Liver (tissue), 9 donors: ENCODE measurements around the gene PTPRN2. TPM values are rescaled to one million over a fixed set of nuclear protein-coding genes. Genes with fewer than 3 reads are reported as not detected.

ENCODE experiments used
- DNase-seq: peaks from one replicate; pipeline ENCODE4 v3.0.0-alpha.2; 2017; ENCODE audit warnings: low spot score
- H3K27ac ChIP-seq, 2 donors: one replicate each; pipeline ENCODE4 v1.7.0; 2013; ENCODE audit warnings: inconsistent platforms in 2 of 2, low read length in 2 of 2, control low read depth in 1 of 2, low read depth in 1 of 2, mild to moderate bottlenecking in 1 of 2
- H3K27me3 ChIP-seq, 4 donors: one replicate each; pipeline versions ENCODE4 v1.6.1 to v1.7.0; 2013; ENCODE audit warnings: low read length in 3 of 4, inconsistent platforms in 1 of 4, mild to moderate bottlenecking in 1 of 4, moderate library complexity in 1 of 4; ENCODE audit not compliant: control insufficient read depth in 4 of 4, insufficient read depth in 4 of 4
- H3K36me3 ChIP-seq, 4 donors: one replicate each; pipeline versions ENCODE4 v1.6.1 to v1.7.0; 2013; ENCODE audit warnings: low read length in 3 of 4, mild to moderate bottlenecking in 3 of 4, low read depth in 1 of 4, moderate library complexity in 1 of 4; ENCODE audit not compliant: control insufficient read depth in 4 of 4, insufficient read depth in 3 of 4
- H3K4me1 ChIP-seq, 4 donors: one replicate each; pipeline versions ENCODE4 v1.6.1 to v1.7.0; 2013; ENCODE audit warnings: low read length in 3 of 4, mild to moderate bottlenecking in 3 of 4, moderate library complexity in 1 of 4; ENCODE audit not compliant: control insufficient read depth in 4 of 4, insufficient read depth in 4 of 4
- H3K4me3 ChIP-seq, 3 donors: one replicate each; pipeline versions ENCODE4 v1.6.1 to v1.7.0; 2013; ENCODE audit warnings: low read length in 3 of 3, control low read depth in 1 of 3, low read depth in 1 of 3, mild to moderate bottlenecking in 1 of 3
- H3K9ac ChIP-seq, 2 donors: one replicate each; pipeline ENCODE4 v1.7.0; 2013; ENCODE audit warnings: low read length in 2 of 2, mild to moderate bottlenecking in 2 of 2, moderate library complexity in 2 of 2, control low read depth in 1 of 2, low read depth in 1 of 2
- H3K9me3 ChIP-seq, 4 donors: one replicate each; pipeline versions ENCODE4 v1.6.1 to v1.7.0; 2013; ENCODE audit warnings: low read length in 3 of 4; ENCODE audit not compliant: control insufficient read depth in 4 of 4
- ATF3 ChIP-seq: IDR thresholded peaks from 2 replicates; pipeline ENCODE4 v1.6.1; 2016; ENCODE audit warnings: antibody characterized with exemption
- CTCF ChIP-seq: fragments of 150-350 bp; IDR thresholded peaks from 2 replicates; pipeline ENCODE4 v1.5.1; 2017; ENCODE audit warnings: improper control_type of control experiment, low read depth, low read length; ENCODE audit not compliant: missing input control
- EGR1 ChIP-seq, 2 donors: IDR thresholded peaks; 2 replicates each; pipeline ENCODE4 v1.6.1; 2016 to 2018; ENCODE audit warnings: antibody characterized with exemption in 2 of 2, low read depth in 2 of 2
- FOXA1 ChIP-seq: IDR thresholded peaks from 2 replicates; pipeline ENCODE4 v1.6.1; 2016; ENCODE audit warnings: antibody characterized with exemption
- GABPA ChIP-seq, 2 donors: IDR thresholded peaks in 1 of 2; conservative IDR thresholded peaks in 1 of 2; 2 replicates each; pipeline ENCODE4 v1.6.1; 2016; ENCODE audit warnings: antibody characterized with exemption in 2 of 2, mild to moderate bottlenecking in 1 of 2, moderate library complexity in 1 of 2
- HNF4A ChIP-seq, 2 donors: conservative IDR thresholded peaks; 2 replicates each; pipeline ENCODE4 v1.6.1; 2016; ENCODE audit warnings: antibody characterized with exemption in 2 of 2, mild to moderate bottlenecking in 2 of 2
- HNF4G ChIP-seq: IDR thresholded peaks from 2 replicates; pipeline ENCODE4 v1.6.1; 2016; ENCODE audit warnings: antibody characterized with exemption
- JUND ChIP-seq, 2 donors: IDR thresholded peaks; 2 replicates each; pipeline ENCODE4 v1.6.1; 2016; ENCODE audit warnings: antibody characterized with exemption in 2 of 2
- MAX ChIP-seq: IDR thresholded peaks from 2 replicates; pipeline ENCODE4 v1.6.1; 2016; ENCODE audit warnings: antibody characterized with exemption
- NR2F2 ChIP-seq: IDR thresholded peaks from 2 replicates; pipeline ENCODE4 v1.6.1; 2016; ENCODE audit warnings: antibody characterized with exemption
- RAD21 ChIP-seq, 2 donors: IDR thresholded peaks; 2 replicates each; pipeline ENCODE4 v1.6.1; 2016; ENCODE audit warnings: antibody characterized with exemption in 2 of 2, mild to moderate bottlenecking in 2 of 2
- REST ChIP-seq: IDR thresholded peaks from 2 replicates; pipeline ENCODE4 v1.6.1; 2016; ENCODE audit warnings: antibody characterized with exemption, mild to moderate bottlenecking
- RXRA ChIP-seq, 2 donors: IDR thresholded peaks; 2 replicates each; pipeline ENCODE4 v1.6.1; 2017 to 2018; ENCODE audit warnings: antibody characterized with exemption in 2 of 2, mild to moderate bottlenecking in 1 of 2
- SP1 ChIP-seq: IDR thresholded peaks from 2 replicates; pipeline ENCODE4 v1.6.1; 2018; ENCODE audit warnings: antibody characterized with exemption, mild to moderate bottlenecking
- TAF1 ChIP-seq: conservative IDR thresholded peaks from 2 replicates; pipeline ENCODE4 v1.6.1; 2016; ENCODE audit warnings: antibody characterized with exemption, mild to moderate bottlenecking
- YY1 ChIP-seq: IDR thresholded peaks from 2 replicates; pipeline ENCODE4 v1.6.1; 2016; ENCODE audit warnings: antibody characterized with exemption, mild to moderate bottlenecking
- ZBTB33 ChIP-seq: IDR thresholded peaks from 2 replicates; pipeline ENCODE4 v1.6.1; 2016; ENCODE audit warnings: antibody characterized with exemption
- whole genome bisulfite sequencing: extraction: QIAGEN DNeasy Blood & Tissue Kit; methylation state at CpG from one replicate; pipeline ENCODE4 v1.1.7; 2013; 5-methylcytosine and 5-hydroxymethylcytosine counted together
- polyA plus RNA-seq, 2 donors: library from polyadenylated mRNA; stranded (reverse) in 1 of 2; unstranded in 1 of 2; fragments of 200-250 nt in 1 of 2; fragments of >200 nt in 1 of 2; fragmentation: Nextera tagmentation in 1 of 2; extraction: Ambion mirVana in 1 of 2; gene quantifications; one replicate each; pipeline versions ENCODE4 v1.2.1 to v1.2.3, GENCODE V29; 2013 to 2015
- total RNA-seq, 2 donors: library from RNA; depleted of rRNA; stranded (reverse); fragments of >200 nt; gene quantifications; one replicate each; pipeline ENCODE4 v1.2.3, GENCODE V29; 2014
- donor health status: healthy.
- donor health status: healthy.
- donor health status: healthy.
- donor health status: healthy.
- donor health status: healthy.

PTPRN2 gene
- total and polyA plus RNA-seq, 4 donors = 0.75 to 1.9 (median 1.1) TPM

GRCh38 chr7:158010961-158011693 is 576.5 kb downstream of the PTPRN2 start:
- Histone ChIP-seq H3K27ac (no peak overlapping the region), H3K9ac (no peak overlapping the region), H3K4me1 (peaks cover 0 to 4% (median 0%) of the 10 kb centered on the region in 4 donors), H3K36me3 (no peaks in the 10 kb centered on the region), H3K4me3 (no peak overlapping the region), H3K9me3 (no peaks in the 10 kb centered on the region), H3K27me3 (no peaks in the 10 kb centered on the region)
- 57% methylated on average over 11 of the region's 11 CpGs for WGBS
- TF ChIP-seq NR2F2 (no peak), GABPA (IDR thresholded peaks at IDR 0.05 in 1 of 2, conservative IDR thresholded peaks at IDR 0.05 in 1 of 2) (no peak), YY1 (no peak), REST (no peak), MAX (no peak), SP1 (no peak), JUND (IDR thresholded peaks at IDR 0.05) (no peak), ATF3 (no peak), FOXA1 (no peak), HNF4A (conservative IDR thresholded peaks at IDR 0.05) (no peak), EGR1 (IDR thresholded peaks at IDR 0.05; ENCODE audit: low read depth in 2 of 2) (no peak), RAD21 (IDR thresholded peaks at IDR 0.05) (no peak), TAF1 (no peak), HNF4G (no peak), ZBTB33 (no peak), CTCF (no peak), RXRA (IDR thresholded peaks at IDR 0.05) (no peak)
- no peak for DNase-seq
